Esophagus squamous epithelium (tissue), 4 donors: ENCODE results near the gene TF.

ENCODE experiments used
- CTCF ChIP-seq, 6 experiments: fragments of 450-650 bp in 4 of 6; fragments of 200-600 bp in 2 of 6; sonication (generic) in 2 of 6; IDR thresholded peaks; one replicate each; pipeline ENCODE4 v1.5.1; 2016 to 2019; ENCODE audit warnings: antibody characterized with exemption in 6 of 6, mild to moderate bottlenecking in 4 of 6, moderate library complexity in 4 of 6
- POLR2A ChIP-seq, 4 donors: fragments of 450-650 bp; IDR thresholded peaks; one replicate each; pipeline ENCODE4 v1.6.1; 2017; ENCODE audit warnings: antibody characterized with exemption in 4 of 4, mild to moderate bottlenecking in 4 of 4, moderate library complexity in 3 of 4

GRCh38 chr3:133812872-133813271 lies 66.7 kb downstream of the TF start:
- TF ChIP-seq CTCF (IDR thresholded peaks at IDR 0.05): no peak
- TF ChIP-seq POLR2A (IDR thresholded peaks at IDR 0.05): no peak
